Ecto neural progenitor cell (in vitro differentiated cells): ENCODE results near the gene WDR20.

Source experiments
- DNase-seq: peaks from one replicate; pipeline ENCODE4 v3.0.0-alpha.2; 2018; ENCODE audit warnings: low spot score

Gene WDR20

DNA sequence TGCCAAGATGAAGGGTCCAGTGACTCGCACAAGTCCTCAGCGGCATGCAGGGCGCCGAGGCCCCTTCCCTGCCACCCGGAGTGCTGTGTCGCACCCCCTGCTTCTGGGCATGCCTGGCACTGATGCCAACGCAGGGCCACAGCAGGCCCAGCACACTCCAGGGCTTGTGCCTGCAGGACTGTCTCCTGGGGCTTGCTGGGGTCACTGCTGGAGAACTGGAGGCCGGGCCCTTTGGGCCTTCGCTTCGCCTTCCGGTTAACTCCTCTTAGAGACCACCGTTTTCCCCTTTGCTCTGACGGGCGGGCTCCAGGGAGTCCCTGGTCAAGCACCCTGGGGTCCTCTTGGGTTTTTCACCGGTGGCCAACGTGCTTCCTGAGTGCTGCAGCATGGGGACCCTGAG, 79.6 kb downstream of the WDR20 start:
- DNase-seq, result no peak

DNA sequence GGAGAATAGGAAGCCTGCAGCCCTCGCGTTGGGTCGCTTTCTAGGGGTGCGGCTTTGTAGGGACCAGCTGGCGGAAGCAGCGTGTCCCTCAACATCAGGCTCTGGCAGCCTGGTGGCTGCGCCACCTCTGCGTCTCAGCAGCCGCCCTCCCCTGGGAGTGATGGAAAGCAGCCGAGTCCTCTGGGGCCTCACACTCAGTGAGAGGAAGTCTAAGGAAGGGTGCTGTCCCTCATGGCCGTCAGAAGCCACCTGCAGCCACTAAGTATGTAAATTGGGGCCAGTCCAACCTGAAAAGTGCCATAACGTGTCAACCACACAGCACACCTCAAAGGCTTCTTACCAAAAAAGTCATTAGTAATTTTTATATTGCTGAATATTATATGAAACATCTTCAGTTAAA, 80.3 kb downstream of the WDR20 start:
- no peak for DNase-seq

DNA sequence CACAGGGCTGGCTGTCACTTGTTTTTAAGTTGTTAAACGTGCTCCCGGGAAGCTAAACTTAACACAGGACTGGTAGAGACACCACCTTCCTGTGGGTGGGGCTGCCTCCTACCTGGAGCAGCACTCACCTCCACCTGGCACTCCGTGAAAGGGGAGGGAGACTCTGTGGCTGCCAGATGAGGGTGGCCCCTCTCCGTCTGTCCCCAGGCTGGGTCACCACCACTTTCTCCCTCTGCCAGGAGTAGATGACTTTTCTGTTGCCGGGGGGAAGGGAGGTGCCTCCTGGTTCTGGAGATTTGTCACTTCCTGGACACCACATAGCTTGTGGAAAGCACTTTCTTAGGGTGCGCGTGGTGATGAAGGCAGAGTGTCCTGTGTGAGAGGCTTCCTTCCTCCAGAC, 81.3 kb downstream of the WDR20 start:
- DNase-seq, result no peak

DNA sequence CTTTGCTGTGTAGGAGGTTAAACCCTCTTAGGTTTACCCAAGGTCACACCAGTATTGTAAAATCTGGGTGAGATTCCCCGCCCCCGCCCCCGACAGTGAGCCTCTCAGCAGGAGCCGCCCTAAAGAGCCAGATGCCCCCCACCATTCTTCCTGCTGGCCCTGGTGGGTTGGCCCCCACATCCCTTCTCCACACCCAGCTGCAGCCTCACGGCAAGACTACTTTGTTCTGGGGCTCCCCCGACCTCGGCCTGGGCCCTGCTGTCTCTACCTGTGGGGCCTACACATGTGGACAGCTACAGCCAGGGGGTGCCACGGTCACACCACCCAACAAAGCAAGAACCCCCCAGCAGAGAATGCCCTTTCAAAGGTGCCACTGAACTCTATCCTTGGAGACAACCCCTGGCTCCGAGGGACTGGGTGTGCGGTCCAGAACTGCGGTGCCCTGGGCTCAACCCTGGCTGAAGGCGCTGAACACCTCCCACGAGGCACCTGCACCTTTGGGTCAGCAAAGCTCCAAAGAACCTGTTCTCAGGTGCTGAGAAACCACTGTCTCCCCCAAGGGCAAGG, 82.4 kb downstream of the WDR20 start:
- no peak for DNase-seq

DNA sequence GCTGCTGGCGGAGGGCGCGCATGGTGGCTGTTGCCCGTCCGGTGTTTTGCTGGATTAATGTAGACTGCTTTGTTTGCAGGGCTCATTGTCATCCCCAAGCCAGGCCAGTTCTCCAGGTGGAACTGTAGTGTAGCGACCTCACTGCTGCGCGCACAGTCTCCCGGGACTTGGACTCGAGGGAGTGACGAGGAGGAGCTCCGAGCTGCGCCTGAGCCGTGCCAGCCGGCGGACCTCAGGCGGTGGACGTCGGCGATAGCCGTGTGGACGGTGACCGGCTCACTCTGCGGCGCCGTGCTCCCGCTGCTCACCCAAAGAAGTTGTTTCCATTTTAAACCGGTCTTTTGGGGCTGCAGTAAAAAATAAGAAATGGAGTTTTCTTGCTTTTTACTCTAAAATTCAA, 83.1 kb downstream of the WDR20 start:
- no peak for DNase-seq

DNA sequence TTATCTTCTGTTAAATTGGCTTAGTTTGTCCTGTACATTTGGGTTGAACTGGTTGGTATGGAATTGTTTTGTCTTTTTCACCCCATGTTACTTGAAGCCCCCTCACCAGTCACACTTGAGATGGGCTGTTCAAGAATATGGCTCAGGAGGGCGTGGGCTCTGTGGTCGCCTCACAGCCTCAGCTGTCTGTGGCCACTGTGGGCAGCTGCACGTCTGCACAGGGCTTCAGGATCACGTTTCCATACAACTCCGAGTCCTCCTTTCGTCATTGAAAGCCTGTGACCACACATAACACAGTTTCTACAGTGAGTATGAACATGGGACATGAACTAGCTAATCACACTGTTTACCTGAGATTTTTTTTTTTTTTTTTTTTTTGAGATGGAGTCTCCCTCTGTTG, 84.0 kb downstream of the WDR20 start:
- DNase-seq, result no peak

DNA sequence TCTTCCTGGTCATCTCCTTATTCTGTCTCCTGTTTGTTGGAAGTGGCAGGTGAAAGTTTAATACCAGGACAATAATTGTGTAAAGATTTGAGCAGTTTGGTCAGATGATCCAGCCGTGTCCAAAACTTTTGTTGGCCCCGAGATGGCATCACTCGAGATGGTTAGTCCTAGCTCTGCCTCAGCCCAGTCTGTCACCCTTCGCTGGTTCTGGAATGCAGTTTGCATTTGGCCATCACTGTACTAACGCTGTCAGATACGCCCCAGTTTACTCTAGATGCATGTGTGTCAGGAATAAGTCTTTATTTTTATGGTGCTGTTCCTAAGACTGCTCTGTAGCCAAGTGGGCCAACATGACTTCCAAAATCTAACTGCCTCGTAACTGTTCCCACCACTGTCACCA, 85.7 kb downstream of the WDR20 start:
- DNase-seq, result no peak

DNA sequence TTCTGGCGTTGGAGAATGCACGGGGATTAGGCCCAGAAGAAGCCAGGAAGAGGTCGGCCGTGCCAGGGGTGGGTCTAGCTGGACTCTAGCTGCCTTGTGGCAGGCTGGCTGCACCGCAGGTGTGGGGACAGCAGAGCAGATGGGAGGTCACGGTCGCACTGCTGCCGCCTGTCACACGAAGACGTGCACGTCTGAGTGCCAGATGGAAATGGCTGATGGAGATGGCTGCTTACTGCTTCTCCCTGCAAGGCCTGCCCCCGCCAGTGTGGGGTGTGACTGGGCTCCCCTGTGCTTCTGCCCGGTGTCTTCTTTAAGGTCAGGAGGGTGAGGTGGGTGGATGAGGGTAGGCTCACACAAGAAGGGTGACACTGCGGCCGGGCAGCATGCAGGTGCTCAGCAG, 86.2 kb downstream of the WDR20 start:
- no peak for DNase-seq

DNA sequence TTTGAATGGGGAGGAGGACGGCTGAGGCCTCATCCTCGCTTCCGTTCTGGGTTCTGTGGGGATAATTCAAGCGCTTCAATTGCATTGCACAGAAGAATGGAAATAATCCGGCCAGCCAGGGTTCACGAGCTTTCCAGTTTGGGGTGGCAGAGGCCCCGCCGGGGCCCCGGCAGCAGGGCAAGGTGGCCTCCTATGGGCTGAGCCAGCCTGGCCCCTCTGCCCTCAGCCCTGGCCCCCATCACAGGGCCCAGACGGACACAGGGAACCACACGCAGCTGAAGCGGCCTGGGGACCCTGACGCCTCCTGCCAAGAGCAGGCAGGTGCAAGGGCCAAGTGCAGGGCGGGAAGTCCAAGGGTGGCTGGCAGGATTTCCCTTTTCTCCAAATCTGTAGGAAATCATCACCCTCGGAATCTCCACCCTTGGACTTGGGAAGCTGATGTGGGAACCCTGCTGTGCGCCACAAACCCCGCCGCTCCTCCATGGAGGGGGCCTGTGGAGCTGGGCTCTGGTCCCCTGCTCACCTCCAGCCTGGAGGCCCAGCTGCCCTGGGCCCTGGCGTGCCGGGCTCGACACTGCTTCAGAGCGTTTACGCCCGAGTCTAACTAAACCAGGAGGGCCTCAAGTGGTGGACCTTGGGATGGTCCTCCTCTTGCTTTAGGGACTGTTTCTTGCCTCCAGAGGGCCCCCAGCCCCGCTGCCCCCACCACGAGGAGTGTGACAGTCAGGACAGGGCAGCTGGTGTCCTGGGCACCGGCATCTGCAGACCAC, 86.8 kb downstream of the WDR20 start:
- DNase-seq, result no peak

DNA sequence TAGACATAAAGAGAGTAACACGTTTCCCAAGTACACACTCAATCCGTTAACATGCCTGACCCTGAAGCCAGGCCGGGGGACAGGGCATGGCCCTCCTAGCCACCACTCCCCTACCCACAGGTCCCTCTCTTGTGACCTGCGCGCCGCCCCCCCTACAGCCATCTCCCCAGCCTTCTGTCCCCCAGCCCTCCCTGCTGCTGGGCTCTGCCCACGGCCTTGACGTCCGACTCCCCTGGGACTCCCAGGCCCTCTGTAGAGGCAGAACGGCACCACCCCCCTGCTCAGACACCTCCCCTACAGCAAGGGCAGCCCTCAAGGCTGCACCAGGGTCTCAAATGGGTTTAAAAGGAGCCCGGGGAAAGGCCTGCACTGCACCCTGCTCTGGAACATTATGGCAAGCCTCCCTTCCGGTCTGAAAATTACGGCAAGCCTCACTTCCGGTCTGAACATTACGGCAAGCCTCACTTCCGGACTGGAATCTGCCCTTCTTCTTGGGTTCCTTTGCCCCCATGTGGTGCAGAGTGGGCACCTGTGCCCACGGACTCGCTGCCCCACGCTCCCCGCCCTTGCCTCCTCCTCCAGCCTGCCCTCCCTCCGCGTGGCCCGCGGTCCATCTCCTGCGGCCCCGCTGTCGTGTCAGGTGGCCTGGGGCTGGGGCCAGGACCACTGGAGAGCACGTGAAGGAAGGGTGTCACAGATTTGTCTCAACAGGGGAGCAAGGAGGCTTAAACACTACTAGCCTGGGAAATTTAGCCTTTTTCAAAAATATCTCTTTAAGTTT, 87.7 kb downstream of the WDR20 start:
- no peak for DNase-seq

DNA sequence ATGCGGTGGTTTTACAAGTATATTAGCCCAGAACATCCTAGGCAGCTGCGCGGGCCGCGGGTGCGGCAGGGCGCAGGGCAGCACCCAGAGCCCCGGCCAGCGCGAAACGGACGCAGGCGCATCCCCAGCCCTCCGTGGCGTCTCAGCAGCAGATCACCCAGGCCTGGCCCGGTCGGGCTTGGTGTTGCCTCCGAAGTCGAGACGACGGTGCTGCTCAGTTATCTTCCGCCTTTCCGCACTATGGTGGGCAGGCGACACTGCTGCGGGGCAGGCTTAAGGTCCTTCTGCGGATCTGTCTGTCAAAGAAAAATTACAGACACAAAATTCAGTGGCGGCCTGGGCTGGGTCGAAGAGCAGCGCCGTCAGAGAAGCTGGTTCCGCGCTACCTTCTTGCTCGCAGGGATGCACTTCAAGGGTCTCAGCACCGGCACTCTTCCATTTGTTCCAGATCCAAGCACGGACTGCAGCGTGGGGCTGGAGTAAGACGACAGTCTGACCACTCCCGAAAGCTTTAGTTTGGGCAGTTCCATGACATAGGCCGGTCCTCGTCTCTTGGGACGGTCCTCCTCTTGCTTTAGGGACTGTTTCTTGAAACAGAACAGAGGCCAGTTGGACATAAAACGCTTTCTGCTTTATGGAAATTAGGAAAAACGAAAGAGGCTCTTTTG, 89.5 kb downstream of the WDR20 start:
- DNase-seq, result no peak

DNA sequence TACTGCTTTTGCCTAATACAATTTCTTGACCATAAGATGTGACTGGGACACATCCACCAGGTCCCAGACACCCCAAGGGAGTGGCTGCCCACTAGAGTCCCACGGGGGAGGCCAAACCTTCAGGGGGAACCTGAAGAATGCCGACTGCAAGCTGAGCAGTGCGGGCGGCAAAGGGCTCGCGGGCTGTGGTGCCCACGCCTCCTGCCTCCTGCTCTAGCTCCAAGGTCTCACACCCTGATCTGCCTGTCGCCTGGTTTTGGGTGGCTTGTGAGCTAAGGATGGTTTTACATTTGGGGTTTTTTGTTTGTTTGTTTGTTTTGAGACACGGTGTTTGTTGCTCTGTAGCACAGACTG, 90.0 kb downstream of the WDR20 start:
- no peak for DNase-seq

DNA sequence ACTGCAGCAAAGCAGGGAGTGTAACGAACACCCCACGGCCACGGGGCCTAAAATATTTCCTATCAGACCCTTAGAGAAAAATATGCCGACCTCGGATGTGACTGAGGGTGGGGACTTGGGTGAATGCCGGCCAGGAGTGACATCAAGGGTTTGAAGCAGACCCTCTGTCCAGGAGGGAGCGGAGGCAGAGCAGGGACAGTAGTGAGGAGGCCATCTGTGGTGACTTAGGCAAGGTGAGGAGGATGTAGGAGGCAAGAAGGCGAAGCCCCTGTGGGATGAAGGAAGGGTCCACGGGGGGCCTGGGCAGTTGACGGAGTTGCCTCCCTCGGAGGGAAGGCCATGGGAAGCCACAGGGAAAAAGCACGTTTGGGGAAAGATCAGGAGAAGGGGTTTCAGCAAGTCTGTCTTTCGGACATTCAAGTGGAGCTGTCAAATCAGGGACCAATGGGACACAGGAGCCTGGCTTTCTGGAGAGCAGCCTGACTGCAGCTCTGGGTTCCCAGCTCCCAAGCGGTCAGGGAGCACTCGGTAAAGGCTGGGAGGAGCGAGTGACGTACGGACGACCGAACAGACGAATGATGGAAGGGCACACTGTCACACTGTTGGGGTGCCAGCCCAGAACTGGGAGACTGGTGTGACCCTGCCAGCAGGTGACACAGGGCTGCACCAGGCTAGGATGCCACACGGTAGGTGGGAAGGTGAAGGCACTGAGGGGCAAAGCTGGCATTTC, 90.9 kb downstream of the WDR20 start:
- DNase-seq, result no peak

DNA sequence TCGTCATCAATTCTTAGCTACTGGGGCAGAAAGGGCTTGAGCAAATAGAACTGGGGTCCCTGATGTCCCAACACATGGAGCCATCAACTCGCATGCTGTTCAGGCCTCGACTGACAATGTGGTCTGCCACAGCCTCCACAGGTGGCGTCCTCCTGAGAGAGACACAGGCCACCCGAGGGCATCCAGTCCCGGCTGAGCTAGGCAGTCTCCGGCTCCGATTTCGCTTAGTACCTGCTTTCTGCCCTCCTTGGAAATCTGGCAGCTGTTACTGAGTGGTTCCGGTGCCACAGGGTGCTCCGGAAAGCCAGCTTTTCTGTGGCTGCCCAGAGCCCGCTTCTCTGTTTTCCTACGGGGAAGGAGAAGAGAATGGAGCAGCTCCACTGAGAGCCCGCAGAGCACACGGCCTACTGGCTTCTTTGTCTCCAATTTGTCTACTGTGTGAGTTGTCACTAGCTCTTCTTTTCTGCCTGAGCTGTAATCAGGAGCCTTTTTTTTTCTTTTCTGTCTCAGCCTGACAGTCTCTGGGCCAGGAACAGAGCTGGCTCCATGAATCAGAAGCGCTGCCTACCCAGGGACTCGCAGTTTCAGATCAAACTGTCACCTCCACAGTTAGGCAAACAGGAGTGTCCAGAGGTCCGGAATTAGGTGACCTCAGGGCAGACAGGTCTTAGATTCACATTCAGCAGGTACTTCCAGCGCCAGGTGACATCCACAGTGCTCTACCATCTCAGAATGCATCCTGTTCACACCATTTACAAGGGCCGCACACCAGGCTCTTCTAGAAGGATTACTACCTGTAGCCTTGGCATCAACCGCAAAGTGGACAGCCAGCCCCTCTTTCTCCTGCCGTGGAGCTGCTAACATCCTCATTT, 92.0 kb downstream of the WDR20 start:
- no peak for DNase-seq

DNA sequence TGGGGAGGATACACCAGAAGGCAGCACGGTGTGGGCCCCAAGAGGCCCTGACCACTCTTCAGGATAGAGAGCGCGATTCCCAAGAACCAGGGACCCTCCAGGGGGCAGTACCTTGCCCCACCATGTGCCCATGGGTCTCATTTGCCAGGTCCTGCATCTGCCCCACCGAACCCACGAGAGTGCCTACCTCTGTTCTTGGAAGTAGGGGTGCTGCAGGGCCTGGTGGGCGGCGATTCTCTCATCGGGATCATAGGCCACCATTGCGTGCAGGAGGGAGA, 92.6 kb downstream of the WDR20 start:
- no peak for DNase-seq

DNA sequence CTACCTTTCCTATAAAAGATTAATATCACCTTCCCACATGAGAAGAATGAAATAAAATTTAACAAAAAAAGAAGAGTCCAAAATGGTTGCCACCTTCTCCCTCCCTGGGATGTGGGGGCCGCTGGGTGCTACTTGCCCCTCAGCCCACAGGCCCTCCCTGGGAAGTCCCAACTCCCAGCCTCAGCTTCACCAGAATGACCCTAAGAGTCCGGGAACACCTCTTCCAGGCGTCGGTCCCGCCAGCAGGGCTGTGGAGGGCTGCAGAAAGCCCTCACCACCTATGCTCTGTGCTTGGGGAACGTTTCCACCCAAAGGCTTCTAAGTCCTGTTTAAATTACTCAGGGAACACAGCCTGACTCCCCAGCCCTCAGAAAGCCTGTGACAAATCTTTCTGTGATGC, 93.4 kb downstream of the WDR20 start:
- no peak for DNase-seq

DNA sequence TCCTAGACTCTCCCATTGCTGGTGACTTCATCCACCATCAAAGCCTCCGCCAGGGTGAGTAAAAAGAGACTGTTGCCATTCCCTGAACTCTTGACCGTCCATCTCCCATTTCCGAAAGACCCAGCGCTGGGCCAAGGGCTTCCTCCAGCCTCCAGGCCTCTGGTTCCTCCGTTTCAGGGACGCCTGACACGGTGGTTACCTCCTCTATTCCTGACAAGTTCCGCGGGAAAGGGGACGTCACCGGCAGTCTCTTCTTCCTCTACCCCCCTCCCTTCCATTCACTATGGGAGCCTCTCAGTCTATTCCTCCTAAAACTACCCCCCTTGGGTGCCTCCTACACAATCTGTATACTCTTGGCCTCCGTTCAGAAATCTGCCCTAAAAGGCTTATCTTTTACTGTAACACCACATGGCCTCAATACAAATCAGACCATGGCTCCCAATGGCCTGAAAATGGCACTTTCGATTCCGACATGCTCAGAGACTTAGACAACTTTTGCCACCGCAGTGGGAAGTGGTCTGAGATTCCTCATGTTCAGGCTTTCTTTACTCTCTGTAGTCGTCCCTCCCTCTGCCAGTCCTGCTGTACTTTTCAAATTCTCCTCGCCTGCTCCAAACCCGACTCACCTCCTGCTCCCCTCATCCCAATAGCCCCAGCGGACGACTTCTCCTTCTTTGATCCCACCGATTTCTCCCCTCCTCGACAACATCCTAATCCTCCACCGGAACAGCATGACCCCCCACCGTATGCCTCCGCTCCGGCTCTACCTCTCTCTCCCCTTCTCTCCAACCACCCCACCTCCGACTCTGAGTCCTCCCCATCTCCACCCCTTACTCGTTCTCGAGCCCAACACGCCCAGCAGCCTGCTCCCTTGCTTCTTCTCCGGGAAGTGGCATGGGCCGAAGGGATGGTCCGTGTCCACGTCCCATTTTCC, 94.9 kb downstream of the WDR20 start:
- DNase-seq, result no peak

DNA sequence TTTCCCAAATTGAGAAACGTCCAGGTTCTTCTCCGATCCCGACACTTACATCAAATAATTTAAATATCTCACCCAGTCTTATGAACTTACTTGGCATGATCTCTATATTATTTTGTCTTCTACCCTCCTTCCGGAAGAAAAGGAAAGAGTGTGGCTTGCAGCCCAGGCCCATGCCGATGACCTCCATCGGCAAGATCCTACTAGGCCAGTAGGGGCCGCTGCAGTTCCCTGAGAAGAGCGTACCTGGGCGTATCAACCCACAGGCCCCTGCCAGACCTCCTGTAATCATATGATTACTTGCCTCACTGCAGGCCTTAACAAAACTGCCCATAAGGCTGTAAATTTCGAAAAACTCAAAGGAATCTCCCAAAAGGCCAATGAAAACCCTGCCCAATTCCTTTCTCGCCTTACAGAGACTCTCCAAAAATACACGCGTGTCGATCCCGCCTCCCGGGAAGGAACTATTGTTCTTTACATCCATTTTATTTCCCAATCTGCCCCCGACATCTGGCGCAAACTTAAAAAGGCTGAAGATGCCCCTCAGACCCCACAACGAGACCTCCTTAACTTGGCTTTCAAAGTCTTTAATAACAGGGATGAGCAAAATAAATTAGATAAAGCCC, 95.7 kb downstream of the WDR20 start:
- DNase-seq, result peak; percentile 82

DNA sequence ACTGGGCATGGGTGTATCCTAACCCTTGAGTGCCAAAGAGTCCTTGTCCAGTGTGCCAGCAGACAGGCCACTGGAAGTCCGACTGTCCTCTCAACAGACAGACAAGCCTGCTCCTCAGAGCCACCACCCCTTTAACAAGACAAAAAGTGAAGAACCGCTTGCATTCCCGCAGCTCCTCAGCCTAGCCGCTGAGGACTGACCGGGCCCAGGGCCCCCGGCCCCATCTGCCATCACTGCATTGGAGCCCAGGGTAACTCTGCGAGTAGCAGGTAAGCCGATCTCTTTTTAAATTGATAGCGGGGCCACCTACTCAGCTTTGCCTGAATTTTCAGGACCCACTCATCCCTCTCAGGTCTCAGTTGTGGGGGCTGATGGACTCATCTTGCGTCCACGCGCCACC, 96.3 kb downstream of the WDR20 start:
- DNase-seq, result no peak

DNA sequence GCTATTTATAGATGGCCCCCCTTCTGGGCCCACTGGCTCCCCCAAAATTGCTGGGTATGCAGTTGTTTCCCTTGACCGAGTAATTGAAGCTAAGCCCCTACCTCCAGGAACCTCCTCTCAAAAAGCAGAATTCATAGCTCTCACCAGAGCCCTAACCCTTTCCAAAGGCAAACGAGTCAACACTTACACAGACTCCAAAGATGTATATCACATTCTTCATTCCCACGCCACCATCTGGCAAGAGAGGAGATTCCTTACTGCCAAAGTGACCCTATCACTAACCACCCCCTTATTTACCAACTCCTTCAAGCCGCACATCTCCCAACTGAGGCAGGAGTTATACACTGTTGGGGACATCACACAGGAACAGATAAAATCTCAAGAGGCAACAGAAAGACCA, 98.4 kb downstream of the WDR20 start:
- DNase-seq, result no peak
